ENCODE results near the gene C1QTNF7.

Gene C1QTNF7

DNA sequence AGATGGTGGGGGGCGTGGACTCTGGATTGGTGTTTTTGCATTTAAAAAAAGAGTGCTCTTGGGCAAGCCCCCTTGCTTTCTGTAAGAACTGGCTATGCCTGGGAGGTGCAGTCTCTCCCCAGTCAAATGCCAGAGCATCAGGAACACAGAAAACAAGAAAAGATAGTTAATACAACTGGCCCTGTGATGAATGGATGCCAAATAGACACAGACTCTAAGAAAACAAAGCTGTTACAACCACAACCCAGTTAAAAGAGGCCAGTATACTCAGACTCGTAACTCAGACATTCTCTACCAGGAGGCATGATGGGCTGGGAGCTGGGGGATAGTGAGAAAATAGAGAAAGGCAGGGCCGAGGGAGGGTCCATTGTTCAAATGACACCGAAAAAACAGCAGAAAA lies 32.5 kb upstream of the C1QTNF7 start:
- Histone ChIP-seq H3K9me2 (replicated peaks; ENCODE audit: low read depth, low read length) (no peaks in the 10 kb centered on the region), H3F3A (ENCODE audit: low read depth) (peaks cover 4% of the 10 kb centered on the region; the same call in 1 of the 2 replicates)

DNA sequence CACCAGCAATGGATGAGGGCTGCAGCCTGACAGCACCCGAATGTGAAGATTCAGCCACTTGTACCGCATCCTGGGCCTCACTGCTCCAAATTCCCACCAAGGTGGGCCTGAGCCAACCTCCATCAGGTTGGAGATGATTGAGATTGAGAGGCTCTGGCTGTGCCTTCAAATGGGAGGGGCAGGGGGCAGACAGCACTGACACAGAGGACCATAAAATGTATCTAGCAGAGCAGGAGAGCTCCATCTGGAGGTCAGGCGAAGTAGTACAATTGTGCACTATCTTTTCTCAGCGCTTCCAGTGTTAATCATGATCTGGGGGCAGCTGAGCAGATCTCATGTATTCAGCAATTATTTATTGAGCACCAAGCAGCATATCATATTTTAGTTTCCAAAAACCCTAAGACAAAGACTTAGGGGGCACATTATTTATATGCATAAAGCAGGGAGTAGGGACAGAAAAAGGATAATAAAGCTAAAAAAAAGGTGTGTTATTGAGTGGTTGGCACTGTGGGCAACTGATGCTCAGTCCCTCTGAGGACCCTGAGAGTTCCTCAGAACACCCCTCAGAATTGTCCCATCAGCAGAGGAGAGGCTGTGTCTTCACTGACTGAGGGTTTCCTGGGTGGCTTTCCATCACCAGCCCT lies 31.6 kb upstream of the C1QTNF7 start:
- H2AFZ ChIP-seq (ENCODE audit: low read length) = no peak overlapping the region
- H3K27me3 ChIP-seq (ENCODE audit: insufficient read depth, low read length, poor library complexity, severe bottlenecking) = no peaks in the 10 kb centered on the region
- H3K9ac ChIP-seq (ENCODE audit: low read depth, low read length, poor library complexity, severe bottlenecking) = no peak overlapping the region
- H3F3A ChIP-seq (ENCODE audit: low read depth) = peaks cover 11% of the 10 kb centered on the region; the same call in 1 of the 2 replicates
- peaks cover 30% of the 10 kb centered on the region for H3K4me1 ChIP-seq (ENCODE audit: insufficient read depth, low read length, poor library complexity, severe bottlenecking)
- H3K9me3 ChIP-seq (ENCODE audit: insufficient read depth, low read depth, low read length) = no peaks in the 10 kb centered on the region
- H3K36me3 ChIP-seq (ENCODE audit: insufficient read depth, low read length) = no peaks in the 10 kb centered on the region
- H3K9me2 ChIP-seq (replicated peaks; ENCODE audit: low read depth, low read length) = no peaks in the 10 kb centered on the region
- TF ChIP-seq EZH2phosphoT487 (IDR thresholded peaks at IDR 0.05; ENCODE audit: borderline replicate concordance) = no peak
- peak; percentile 88 for TF ChIP-seq CTCF (conservative IDR thresholded peaks at IDR 0.05; ENCODE audit: low read length)
- H4K20me1 ChIP-seq (ENCODE audit: insufficient read depth, low read length, poor library complexity, severe bottlenecking) = no peaks in the 10 kb centered on the region
- no peak overlapping the region for H3K4me3 ChIP-seq (ENCODE audit: low read length, poor library complexity, severe bottlenecking)
- H3K4me2 ChIP-seq (ENCODE audit: low read depth, low read length, poor library complexity, severe bottlenecking) = no peak overlapping the region
- H3K79me2 ChIP-seq (ENCODE audit: insufficient read depth, low read length) = no peaks in the 10 kb centered on the region

More for the DNA sequence above, 32.5 kb upstream of the C1QTNF7 start:
- Histone ChIP-seq H4K20me1 (ENCODE audit: insufficient read depth, low read length, poor library complexity, severe bottlenecking) (no peaks in the 10 kb centered on the region), H3K4me2 (ENCODE audit: low read depth, low read length, poor library complexity, severe bottlenecking) (no peak overlapping the region), H3K9ac (ENCODE audit: low read depth, low read length, poor library complexity, severe bottlenecking) (no peak overlapping the region), H3K4me3 (ENCODE audit: low read length, poor library complexity, severe bottlenecking) (no peak overlapping the region), H2AFZ (ENCODE audit: low read length) (no peak overlapping the region), H3K79me2 (ENCODE audit: insufficient read depth, low read length) (no peaks in the 10 kb centered on the region), H3K36me3 (ENCODE audit: insufficient read depth, low read length) (no peaks in the 10 kb centered on the region), H3K27me3 (ENCODE audit: insufficient read depth, low read length, poor library complexity, severe bottlenecking) (no peaks in the 10 kb centered on the region), H3K9me3 (ENCODE audit: insufficient read depth, low read depth, low read length) (no peaks in the 10 kb centered on the region), H3K4me1 (ENCODE audit: insufficient read depth, low read length, poor library complexity, severe bottlenecking) (peaks cover 24% of the 10 kb centered on the region)
- TF ChIP-seq CTCF (conservative IDR thresholded peaks at IDR 0.05; ENCODE audit: low read length) (no peak), EZH2phosphoT487 (IDR thresholded peaks at IDR 0.05; ENCODE audit: borderline replicate concordance) (no peak)

GRCh38 chr4:15398001-15398400 lies 29.8 kb upstream of the C1QTNF7 start:
- no peaks in the 10 kb centered on the region for H3K9me2 ChIP-seq (replicated peaks; ENCODE audit: low read depth, low read length)
- no peak overlapping the region for H3K9ac ChIP-seq (ENCODE audit: low read depth, low read length, poor library complexity, severe bottlenecking)
- no peak overlapping the region for H3K4me3 ChIP-seq (ENCODE audit: low read length, poor library complexity, severe bottlenecking)
- H3K9me3 ChIP-seq (ENCODE audit: insufficient read depth, low read depth, low read length) = no peaks in the 10 kb centered on the region
- H3K79me2 ChIP-seq (ENCODE audit: insufficient read depth, low read length) = no peaks in the 10 kb centered on the region
- no peaks in the 10 kb centered on the region for H3K27me3 ChIP-seq (ENCODE audit: insufficient read depth, low read length, poor library complexity, severe bottlenecking)
- H4K20me1 ChIP-seq (ENCODE audit: insufficient read depth, low read length, poor library complexity, severe bottlenecking) = no peaks in the 10 kb centered on the region
- H3F3A ChIP-seq (ENCODE audit: low read depth) = peaks cover 16% of the 10 kb centered on the region; the same call in 1 of the 2 replicates
- H2AFZ ChIP-seq (ENCODE audit: low read length) = no peak overlapping the region
- no peaks in the 10 kb centered on the region for H3K36me3 ChIP-seq (ENCODE audit: insufficient read depth, low read length)
- TF ChIP-seq EZH2phosphoT487 (IDR thresholded peaks at IDR 0.05; ENCODE audit: borderline replicate concordance) = no peak
- TF ChIP-seq CTCF (conservative IDR thresholded peaks at IDR 0.05; ENCODE audit: low read length) = no peak
- no peak overlapping the region for H3K4me2 ChIP-seq (ENCODE audit: low read depth, low read length, poor library complexity, severe bottlenecking)
- peaks cover 48% of the 10 kb centered on the region for H3K4me1 ChIP-seq (ENCODE audit: insufficient read depth, low read length, poor library complexity, severe bottlenecking)

Measured in Loucy (cell line).